Stomach (tissue), 9 donors: ENCODE results near the gene ERG. TPM values are rescaled to one million over a fixed set of nuclear protein-coding genes. Genes with fewer than 3 reads are reported as not detected.

Source experiments
- DNase-seq, 2 donors: peaks; one replicate each; pipeline versions ENCODE4 v3.0.0 to v3.0.0-alpha.2; 2013 to 2019
- H3K27ac ChIP-seq, 5 donors: fragments of 200-600 bp in 4 of 5; sonication (generic) in 4 of 5; one replicate each; pipeline ENCODE4 v1.5.1; 2013 to 2019; ENCODE audit warnings: mild to moderate bottlenecking in 1 of 5, moderate library complexity in 1 of 5
- H3K27me3 ChIP-seq, 3 donors: fragments of 200-600 bp; sonication (generic); one replicate each; pipeline ENCODE4 v1.5.1; 2017 to 2019; ENCODE audit warnings: mixed run types in 1 of 3
- H3K36me3 ChIP-seq, 4 donors: fragments of 200-600 bp; sonication (generic); 1 replicate in 3 of 4; 2 replicates in 1 of 4; pipeline ENCODE4 v1.5.1; 2016 to 2019
- H3K4me1 ChIP-seq, 4 donors: fragments of 200-600 bp; sonication (generic); one replicate each; pipeline ENCODE4 v1.5.1; 2016 to 2019
- H3K4me3 ChIP-seq, 4 donors: fragments of 200-600 bp; sonication (generic) in 3 of 4; one replicate each; pipeline ENCODE4 v1.5.1; 2016 to 2019; ENCODE audit warnings: mild to moderate bottlenecking in 1 of 4
- H3K9me3 ChIP-seq, 4 donors: fragments of 200-600 bp; sonication (generic); one replicate each; pipeline ENCODE4 v1.5.1; 2016 to 2019
- EP300 ChIP-seq: sonication (generic); formaldehyde crosslinking; IDR thresholded peaks from one replicate; pipeline ENCODE4 v1.6.1; 2017; ENCODE audit warnings: antibody characterized with exemption
- POLR2A ChIP-seq, 4 donors: fragments of 450-650 bp; IDR thresholded peaks; one replicate each; pipeline ENCODE4 v1.6.1; 2016; ENCODE audit warnings: antibody characterized with exemption in 4 of 4, control low read depth in 2 of 4, mild to moderate bottlenecking in 1 of 4, moderate library complexity in 1 of 4
- POLR2AphosphoS5 ChIP-seq, 3 donors: sonication (generic); formaldehyde crosslinking; IDR thresholded peaks; one replicate each; pipeline ENCODE4 v1.6.1; 2016; ENCODE audit warnings: antibody characterized with exemption in 3 of 3
- WGBS, 5 donors: extraction: QIAGEN DNeasy Blood & Tissue Kit in 3 of 5; methylation state at CpG; one replicate each; pipeline versions ENCODE4 v1.1.5 to v1.1.7; 2013 to 2018; 5-methylcytosine and 5-hydroxymethylcytosine counted together
- intact Hi-C: fragments of 100-400 bp; cut with DNase I; formaldehyde crosslinking; loops from one replicate; pipeline ENCODE4 v1.15.1; 2023; ENCODE audit warnings: low total_unique reads
- polyA plus RNA-seq, 3 donors: library from polyadenylated mRNA; stranded (reverse); fragments of 200-250 nt; gene quantifications; one replicate each; pipeline ENCODE4 v1.2.3, GENCODE V29; 2013
- total RNA-seq, 5 donors: library from RNA; depleted of rRNA; stranded (reverse); fragments of >200 nt; gene quantifications; one replicate each; pipeline versions ENCODE4 v1.1.0 to v1.2.3, GENCODE V29; 2014 to 2016
- TF ChIP-seq, protein P1 (sequence below), 7 experiments: fragments of 450-650 bp in 4 of 7; fragments of 200-600 bp in 3 of 7; sonication (generic) in 3 of 7; IDR thresholded peaks; one replicate each; pipeline ENCODE4 v1.5.1; 2016 to 2019; ENCODE audit warnings: antibody characterized with exemption in 7 of 7, control low read depth in 2 of 7, mild to moderate bottlenecking in 1 of 7
- donor health status: healthy with polysubstance abuse.
- donor health status: Bipolar disorder and iron deficiency.
- donor health status: healthy.

ERG gene
- total and polyA plus RNA-seq, 8 donors: 0.58 to 14.5 (median 5.4) TPM; not detected in 1

DNA sequence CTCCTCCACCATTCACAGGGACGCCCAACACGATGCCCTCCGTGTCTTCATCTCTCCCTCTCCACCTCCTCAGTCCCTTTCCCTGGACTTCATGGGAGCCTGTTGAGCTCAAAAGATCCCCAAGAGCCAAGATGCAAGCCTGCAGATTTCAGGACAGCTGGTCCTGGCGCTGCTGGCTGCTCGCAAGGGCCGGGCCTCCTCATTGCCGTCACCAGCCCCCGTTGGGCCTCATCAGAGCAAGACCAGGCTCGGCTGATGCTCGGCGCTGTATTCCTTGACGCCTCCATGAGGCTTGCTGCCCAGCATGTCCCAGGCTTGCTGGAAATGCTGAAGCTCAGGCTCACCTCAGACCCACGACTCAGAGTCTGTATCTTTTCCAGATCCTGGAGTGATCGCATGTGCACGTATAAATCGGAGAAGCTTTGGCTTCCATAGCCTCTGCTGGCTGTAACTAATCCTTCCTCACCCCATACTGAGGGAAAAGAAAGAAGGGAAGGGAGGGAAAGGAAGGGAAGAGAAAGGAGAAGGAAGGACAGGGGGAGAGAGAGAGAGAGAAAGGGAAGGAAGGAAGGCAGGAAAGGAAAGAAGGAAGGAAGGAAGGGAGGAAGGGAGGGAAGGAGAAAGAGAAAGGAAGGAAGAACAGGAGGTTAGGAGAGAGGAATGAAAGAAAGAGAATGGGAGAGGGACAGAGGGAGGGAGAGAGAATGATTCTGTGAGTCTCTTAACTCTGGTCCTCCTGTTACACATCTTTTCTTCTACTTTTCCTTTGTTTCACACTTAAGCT lies 146.9 kb downstream of the ERG start:
- TF ChIP-seq POLR2AphosphoS5 (IDR thresholded peaks at IDR 0.05): no peak
- TF ChIP-seq POLR2A (IDR thresholded peaks at IDR 0.05): no peak
- TF ChIP-seq, protein P1, sequence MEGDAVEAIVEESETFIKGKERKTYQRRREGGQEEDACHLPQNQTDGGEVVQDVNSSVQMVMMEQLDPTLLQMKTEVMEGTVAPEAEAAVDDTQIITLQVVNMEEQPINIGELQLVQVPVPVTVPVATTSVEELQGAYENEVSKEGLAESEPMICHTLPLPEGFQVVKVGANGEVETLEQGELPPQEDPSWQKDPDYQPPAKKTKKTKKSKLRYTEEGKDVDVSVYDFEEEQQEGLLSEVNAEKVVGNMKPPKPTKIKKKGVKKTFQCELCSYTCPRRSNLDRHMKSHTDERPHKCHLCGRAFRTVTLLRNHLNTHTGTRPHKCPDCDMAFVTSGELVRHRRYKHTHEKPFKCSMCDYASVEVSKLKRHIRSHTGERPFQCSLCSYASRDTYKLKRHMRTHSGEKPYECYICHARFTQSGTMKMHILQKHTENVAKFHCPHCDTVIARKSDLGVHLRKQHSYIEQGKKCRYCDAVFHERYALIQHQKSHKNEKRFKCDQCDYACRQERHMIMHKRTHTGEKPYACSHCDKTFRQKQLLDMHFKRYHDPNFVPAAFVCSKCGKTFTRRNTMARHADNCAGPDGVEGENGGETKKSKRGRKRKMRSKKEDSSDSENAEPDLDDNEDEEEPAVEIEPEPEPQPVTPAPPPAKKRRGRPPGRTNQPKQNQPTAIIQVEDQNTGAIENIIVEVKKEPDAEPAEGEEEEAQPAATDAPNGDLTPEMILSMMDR (IDR thresholded peaks at IDR 0.05): no peak
- TF ChIP-seq EP300: no peak

DNA sequence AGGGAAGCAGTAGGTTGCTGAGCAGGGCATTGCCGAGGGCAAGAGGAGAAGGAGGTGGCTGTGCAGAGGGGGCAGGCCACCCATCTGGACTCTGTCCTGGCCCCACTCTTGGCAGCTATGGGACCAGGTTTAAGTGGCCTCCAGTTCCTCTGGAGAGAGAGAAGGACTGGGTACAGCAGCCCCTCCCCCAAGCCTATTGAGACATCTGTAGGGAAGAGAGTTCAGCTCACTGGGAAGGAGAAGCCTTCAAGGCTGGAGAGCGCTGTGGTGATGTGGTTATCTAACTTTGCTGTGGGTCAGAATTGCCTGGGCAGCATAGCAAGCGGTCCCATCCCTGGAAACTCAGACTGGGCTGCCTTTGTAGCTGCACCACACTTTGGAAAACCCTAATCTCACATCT lies 147.6 kb downstream of the ERG start:
- TF ChIP-seq POLR2AphosphoS5 (IDR thresholded peaks at IDR 0.05): no peak
- TF ChIP-seq, protein P1 (IDR thresholded peaks at IDR 0.05): no peak
- no peak for TF ChIP-seq EP300
- TF ChIP-seq POLR2A (IDR thresholded peaks at IDR 0.05): no peak
- Histone ChIP-seq H3K36me3 (no peaks in the 10 kb centered on the region), H3K4me1 (peaks cover 12 to 20% (median 18%) of the 10 kb centered on the region in 4 donors), H3K27ac (no peak overlapping the region), H3K9me3 (no peaks in the 10 kb centered on the region), H3K27me3 (no peaks in the 10 kb centered on the region), H3K4me3 (no peak overlapping the region)
- 86 to 97% (median 93%) methylated on average over 3 of the region's 3 CpGs for WGBS, 5 donors
- DNase-seq: no peak
- intact Hi-C loops: no loop called here

More for the DNA sequence above, 146.9 kb downstream of the ERG start:
- Histone ChIP-seq H3K27ac (peak overlapping the region in 2 of 5 donors; percentile 40 to 56), H3K36me3 (no peaks in the 10 kb centered on the region), H3K4me3 (no peak overlapping the region), H3K27me3 (no peaks in the 10 kb centered on the region), H3K4me1 (peaks cover 16 to 27% (median 20%) of the 10 kb centered on the region in 4 donors), H3K9me3 (no peaks in the 10 kb centered on the region)
- intact Hi-C loops: no loop called here
- 81 to 89% (median 87%) methylated on average over 15 to 16 of the region's 16 CpGs for WGBS, 5 donors
- peak in 1 of 2 donors; percentile 22 for DNase-seq

DNA sequence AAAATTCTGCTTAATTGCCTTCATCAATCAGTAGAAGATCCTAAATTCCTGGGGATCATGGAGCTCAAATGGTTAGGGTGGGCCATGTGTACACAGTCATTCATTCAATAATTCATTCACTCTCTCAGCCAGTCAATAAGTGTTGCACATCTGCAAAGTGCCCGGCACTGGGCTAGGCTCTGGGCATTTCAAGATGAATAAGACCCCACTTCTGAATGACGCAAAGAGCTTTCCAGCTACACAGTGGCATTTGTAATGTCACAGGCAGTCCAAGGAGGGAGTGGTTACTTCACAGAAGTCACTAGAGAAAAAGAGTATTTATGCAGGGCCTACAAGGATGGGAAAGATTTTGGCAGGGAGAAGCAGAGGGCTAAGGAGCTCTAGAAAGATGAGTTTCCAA lies 148.3 kb downstream of the ERG start:
- no peak for TF ChIP-seq POLR2AphosphoS5 (IDR thresholded peaks at IDR 0.05)
- no peak for DNase-seq
- Histone ChIP-seq H3K4me1 (peaks cover 10 to 19% (median 17%) of the 10 kb centered on the region in 4 donors), H3K27ac (no peak overlapping the region), H3K36me3 (no peaks in the 10 kb centered on the region), H3K27me3 (no peaks in the 10 kb centered on the region), H3K9me3 (no peaks in the 10 kb centered on the region), H3K4me3 (no peak overlapping the region)
- intact Hi-C loops: no loop called here
- WGBS, 5 donors: 86 to 97% (median 95%) methylated on average over 2 of the region's 2 CpGs

DNA sequence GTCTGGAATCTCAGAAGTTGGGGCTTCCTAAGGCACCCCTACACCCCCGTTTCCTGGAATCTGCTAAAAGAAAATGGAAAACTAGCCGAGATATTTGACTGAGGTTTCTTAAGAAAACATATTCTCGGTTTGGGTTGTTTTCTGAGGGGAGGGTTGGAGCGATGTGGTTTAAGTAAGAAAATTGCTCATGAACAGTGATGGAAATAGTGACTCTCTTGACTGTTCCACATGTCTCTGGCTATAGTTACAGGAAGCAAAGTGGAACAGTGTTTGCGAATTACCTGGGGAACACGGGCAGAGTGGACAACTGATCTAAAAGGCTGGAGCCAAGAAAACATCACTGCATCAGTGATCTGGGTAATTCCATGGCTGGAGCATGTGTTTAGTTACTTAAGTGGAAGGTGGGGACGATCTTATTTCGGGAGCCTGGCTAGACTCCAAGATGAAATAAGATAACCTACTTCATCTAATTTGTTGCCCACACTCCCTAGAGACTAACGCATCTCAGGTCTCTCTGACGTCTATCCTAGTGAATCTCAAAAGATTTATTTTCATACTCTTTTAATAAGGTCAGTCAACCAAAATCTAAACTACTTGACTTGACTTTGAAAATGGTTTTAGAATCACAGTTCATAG lies 149.0 kb downstream of the ERG start:
- Histone ChIP-seq H3K4me1 (peaks cover 14 to 25% (median 19%) of the 10 kb centered on the region in 4 donors), H3K27me3 (no peaks in the 10 kb centered on the region), H3K4me3 (no peak overlapping the region), H3K27ac (no peak overlapping the region), H3K36me3 (no peaks in the 10 kb centered on the region), H3K9me3 (no peaks in the 10 kb centered on the region)
- WGBS, 5 donors: 57 to 72% (median 69%) methylated on average over 10 of the region's 10 CpGs
- DNase-seq: peak in 1 of 2 donors; percentile 24
- TF ChIP-seq, protein P1 (IDR thresholded peaks at IDR 0.05): no peak
- TF ChIP-seq POLR2AphosphoS5 (IDR thresholded peaks at IDR 0.05): no peak
- TF ChIP-seq EP300: no peak
- no peak for TF ChIP-seq POLR2A (IDR thresholded peaks at IDR 0.05)
- intact Hi-C loops: no loop called here
